IPS-18c (cell line): ENCODE measurements around the gene LRRN2.
"Not testable (repeated sequence)": the region's sequence is repeated elsewhere in the genome, so short reads cannot be mapped to it uniquely, and the experiment has no call there.

Source experiments
- H3K4me3 ChIP-seq: 2 replicates; pipeline ENCODE4 v1.7.0; 2013; ENCODE audit warnings: low read depth, mild to moderate bottlenecking, low read length, moderate library complexity; ENCODE audit not compliant: insufficient read depth
- H3K9me3 ChIP-seq: one replicate; pipeline ENCODE4 v1.6.1; 2013; ENCODE audit warnings: mild to moderate bottlenecking, low read length, moderate library complexity; ENCODE audit not compliant: control insufficient read depth, insufficient read depth

The LRRN2 gene

GRCh38 chr1:204578867-204579664 is 106.5 kb downstream of the LRRN2 start:
- no peak overlapping the region for H3K4me3 ChIP-seq
- H3K9me3 ChIP-seq = peaks cover 2% of the 10 kb centered on the region

- Histone ChIP-seq H3K9me3 (peaks cover 2% of the 10 kb centered on the region), H3K4me3 (no peak overlapping the region)
These were observed 107.6 kb downstream of the LRRN2 start for GRCh38 chr1:204577794-204578478.

GRCh38 chr1:204576422-204576821 is 109.1 kb downstream of the LRRN2 start:
- H3K4me3 ChIP-seq = no peak overlapping the region
- peaks cover 2% of the 10 kb centered on the region for H3K9me3 ChIP-seq

DNA sequence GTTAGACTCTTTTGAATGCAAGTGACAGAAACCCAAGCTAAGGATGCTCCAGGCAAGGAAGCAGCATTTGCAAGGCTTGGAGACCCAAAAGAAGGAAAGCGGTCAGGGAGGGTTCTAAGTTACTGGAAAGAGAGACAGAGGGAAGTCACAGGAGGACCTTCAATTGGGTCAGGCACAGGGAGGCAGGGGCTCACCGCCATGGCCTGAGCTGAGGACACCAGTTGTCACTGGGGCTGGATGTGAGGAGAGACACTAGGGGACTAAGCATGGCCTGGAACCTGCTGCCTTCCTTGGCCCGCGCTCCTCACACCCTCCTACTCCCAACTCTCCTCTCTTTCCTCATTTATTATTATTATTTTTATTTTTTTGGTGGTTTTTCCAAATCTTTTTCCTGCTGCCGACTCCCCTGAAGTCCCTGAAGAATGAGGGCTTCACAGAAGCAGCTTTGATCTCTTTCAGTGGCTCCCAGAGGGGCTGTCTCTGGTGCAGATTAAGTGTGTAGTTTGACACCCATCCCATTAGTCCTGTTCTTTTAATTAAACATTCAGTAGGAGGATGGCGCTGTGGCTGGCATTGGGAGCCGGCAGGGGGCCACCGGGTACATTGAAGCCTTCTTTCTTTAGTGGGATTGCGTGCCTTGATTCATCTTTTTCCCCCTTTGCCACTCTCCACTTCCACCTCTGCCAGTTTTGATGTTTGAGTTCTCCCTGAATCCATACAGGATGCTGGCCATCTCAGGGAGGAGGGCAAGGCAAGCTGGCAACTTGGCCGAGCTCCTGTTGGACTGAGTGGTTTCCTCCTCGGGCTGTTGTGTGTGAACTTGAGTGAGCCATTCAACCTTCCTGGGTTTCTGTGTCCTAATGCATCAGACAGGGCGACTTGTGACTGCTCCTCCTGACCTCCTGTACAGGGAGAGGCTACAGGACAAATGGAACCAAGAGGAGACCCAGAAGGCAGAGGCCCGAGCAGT is 110.0 kb downstream of the LRRN2 start:
- peak overlapping the region; percentile 6; the same call in 1 of the 2 replicates for H3K4me3 ChIP-seq
- H3K9me3 ChIP-seq = peaks cover 2% of the 10 kb centered on the region

DNA sequence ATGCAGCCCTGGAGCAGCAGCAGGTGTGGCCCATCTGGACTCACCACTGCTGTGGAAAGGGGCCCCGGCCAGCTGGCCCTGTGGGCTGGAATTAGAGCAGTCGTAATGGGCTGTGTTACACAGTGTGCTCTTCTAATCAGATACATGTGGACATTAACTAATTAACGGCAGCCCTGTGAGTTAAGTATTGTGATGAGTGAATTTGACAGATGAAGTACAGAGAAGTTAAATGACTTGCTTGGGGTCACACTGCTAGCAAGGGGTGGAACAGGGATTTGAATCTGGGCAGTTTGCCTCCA is 110.7 kb downstream of the LRRN2 start:
- peaks cover 2% of the 10 kb centered on the region for H3K9me3 ChIP-seq
- H3K4me3 ChIP-seq = no peak overlapping the region

DNA sequence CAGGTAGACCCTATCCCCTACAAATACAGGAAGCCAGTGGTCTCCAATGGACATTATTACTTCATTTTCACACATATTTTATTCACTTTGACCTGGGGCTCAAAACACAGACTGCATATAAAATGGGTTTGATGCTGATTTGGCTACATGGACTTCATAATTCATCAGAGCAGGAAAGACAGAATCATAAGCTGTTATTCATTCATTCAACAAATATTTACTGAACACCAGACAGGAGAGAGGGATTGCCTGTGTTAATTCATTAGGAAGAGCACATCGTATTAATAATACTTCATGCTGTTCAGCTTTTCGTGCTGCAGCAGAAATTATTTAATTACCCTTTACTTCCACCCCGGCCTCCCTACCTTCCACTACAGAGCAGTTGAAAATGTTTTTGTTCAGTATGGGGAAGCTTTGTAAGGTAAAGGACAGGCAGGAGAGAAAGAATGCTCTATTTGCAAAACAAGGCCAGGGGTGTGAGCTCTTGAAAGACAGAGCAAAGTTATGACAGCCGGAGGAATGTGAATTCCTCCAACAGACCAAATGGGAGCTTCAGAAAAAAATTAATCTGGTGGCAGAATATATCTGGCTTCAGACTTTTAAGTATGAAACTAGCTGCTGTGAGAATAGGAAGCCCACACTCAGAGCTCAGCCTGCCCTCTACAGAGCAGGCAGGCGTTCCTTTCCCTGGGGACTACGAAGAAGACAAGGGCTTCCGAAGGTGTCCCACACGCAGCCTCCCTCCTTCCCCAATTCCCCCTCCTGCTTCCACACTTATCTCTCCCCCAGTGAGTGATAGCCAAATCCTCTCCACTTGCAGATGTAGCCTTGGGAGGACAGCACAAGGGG is 111.3 kb downstream of the LRRN2 start:
- Histone ChIP-seq H3K9me3 (peaks cover 2% of the 10 kb centered on the region), H3K4me3 (no peak overlapping the region)

- no peak overlapping the region for H3K4me3 ChIP-seq
- H3K9me3 ChIP-seq = peaks cover 2% of the 10 kb centered on the region
These were observed 112.3 kb downstream of the LRRN2 start for GRCh38 chr1:204572923-204573922.

GRCh38 chr1:204571631-204572030 is 113.9 kb downstream of the LRRN2 start:
- H3K9me3 ChIP-seq = peaks cover 2% of the 10 kb centered on the region
- no peak overlapping the region for H3K4me3 ChIP-seq

DNA sequence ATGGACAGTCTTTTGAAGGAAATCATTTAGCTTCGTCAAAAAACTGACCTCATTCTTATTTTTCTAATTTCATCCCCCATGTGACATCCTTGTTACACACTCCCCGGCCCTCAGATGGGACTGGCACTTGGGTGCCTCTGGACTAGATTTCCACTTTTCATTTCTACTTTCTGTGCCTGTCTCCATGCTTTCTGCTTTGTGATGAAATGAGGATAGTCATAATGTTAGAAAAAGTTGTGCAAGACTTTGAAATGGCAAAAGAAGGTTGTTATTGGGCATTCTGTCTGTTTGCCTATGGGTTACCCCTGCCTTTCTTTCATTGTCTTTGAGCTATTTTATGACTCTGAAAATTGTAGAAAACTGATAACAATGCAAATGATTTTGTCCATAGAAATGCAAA is 114.4 kb downstream of the LRRN2 start:
- H3K9me3 ChIP-seq = peaks cover 2% of the 10 kb centered on the region
- no peak overlapping the region for H3K4me3 ChIP-seq

GRCh38 chr1:204570021-204570420 is 115.5 kb downstream of the LRRN2 start:
- H3K4me3 ChIP-seq, H3K9me3 ChIP-seq: not testable (repeated sequence)

DNA sequence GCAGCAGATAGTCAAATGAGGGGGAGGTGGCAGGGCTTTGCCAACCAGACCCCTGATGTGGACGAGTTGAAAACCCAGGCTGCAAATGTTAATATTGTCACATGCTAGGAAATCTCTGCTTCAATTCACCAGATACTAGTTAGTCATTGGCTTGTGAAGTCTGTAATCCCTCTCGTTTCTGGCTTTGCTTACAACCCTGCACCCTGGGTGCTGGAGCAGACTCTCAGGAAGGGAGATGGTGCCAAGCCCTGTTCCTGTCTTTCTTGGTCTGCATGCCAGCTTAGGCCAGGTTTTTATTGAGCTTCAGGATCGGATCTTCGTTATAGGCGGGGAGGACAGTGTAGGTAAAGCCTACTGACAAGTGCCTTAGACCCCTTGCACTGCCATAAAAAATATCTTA is 116.1 kb downstream of the LRRN2 start:
- Histone ChIP-seq H3K9me3 (no peaks in the 10 kb centered on the region), H3K4me3 (no peak overlapping the region)

DNA sequence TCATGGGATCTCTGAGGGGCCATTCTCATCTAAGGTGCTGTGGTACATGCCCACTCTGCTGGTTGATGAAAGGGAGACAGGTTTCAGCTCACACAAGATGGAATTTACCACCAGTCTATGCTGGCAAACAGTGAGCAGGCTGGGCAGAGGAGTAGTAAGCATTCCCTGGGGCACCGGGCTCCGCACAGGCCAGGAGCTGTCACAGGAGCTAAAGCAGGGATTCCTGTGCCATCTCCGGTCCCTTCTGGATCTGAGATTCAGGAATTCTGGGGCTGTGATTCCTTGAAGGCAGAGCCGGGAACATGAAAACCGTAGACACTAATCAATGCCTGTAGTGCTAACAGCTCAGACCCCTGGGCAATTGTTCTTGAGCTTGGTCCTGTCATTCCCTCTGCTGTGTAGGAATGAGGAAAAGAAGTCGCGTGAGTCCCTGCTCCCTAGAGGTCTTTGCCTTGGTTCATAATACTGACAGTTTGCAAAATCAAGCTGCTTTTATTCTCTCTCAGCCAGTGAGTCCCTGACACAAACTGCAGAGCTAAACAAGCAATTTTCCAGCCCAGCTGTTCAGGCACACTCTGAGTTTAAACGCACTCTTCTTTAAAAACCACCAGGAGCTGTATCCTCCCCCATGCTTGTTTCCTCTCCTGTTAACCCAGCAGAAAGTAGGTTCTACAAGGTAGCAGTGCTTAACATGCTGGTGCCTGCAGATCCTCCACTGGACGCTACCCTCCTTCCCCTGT is 116.8 kb downstream of the LRRN2 start:
- Histone ChIP-seq H3K4me3 (no peak overlapping the region), H3K9me3 (no peaks in the 10 kb centered on the region)
